C4-2B (cell line): ENCODE results near the gene FUT4.

Experiments
- ZFX ChIP-seq: fragments of 450-650 bp; IDR thresholded peaks from 2 replicates; pipeline ENCODE4 v1.6.1; 2017
- TF ChIP-seq, protein P1 (sequence below): fragments of 450-650 bp; conservative IDR thresholded peaks from 2 replicates; pipeline ENCODE4 v1.5.1; 2017; ENCODE audit warnings: mild to moderate bottlenecking

DNA sequence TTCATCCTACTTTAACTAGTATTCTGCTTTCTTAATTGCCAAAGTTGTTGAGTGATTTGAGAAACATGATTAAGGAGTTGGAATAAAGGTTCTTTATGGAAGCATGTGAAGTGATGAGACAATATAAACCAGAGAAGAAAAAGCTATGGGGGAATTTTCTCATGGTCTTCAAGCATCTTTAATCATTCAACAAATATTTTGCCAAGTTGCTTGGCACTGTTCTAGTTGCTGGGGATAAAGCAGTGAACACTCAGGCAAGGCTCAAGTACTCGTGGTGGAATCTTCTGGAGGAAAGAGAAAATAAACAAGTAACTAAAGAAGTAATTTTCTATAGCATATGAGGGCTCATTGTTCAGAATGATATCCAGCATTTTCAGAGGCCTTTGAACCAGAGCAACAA lies 14.3 kb downstream of the FUT4 start:
- TF ChIP-seq, protein P1, sequence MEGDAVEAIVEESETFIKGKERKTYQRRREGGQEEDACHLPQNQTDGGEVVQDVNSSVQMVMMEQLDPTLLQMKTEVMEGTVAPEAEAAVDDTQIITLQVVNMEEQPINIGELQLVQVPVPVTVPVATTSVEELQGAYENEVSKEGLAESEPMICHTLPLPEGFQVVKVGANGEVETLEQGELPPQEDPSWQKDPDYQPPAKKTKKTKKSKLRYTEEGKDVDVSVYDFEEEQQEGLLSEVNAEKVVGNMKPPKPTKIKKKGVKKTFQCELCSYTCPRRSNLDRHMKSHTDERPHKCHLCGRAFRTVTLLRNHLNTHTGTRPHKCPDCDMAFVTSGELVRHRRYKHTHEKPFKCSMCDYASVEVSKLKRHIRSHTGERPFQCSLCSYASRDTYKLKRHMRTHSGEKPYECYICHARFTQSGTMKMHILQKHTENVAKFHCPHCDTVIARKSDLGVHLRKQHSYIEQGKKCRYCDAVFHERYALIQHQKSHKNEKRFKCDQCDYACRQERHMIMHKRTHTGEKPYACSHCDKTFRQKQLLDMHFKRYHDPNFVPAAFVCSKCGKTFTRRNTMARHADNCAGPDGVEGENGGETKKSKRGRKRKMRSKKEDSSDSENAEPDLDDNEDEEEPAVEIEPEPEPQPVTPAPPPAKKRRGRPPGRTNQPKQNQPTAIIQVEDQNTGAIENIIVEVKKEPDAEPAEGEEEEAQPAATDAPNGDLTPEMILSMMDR: no peak
- no peak for TF ChIP-seq ZFX
